ENCODE data around the gene WNT3. TPM values are rescaled to one million over a fixed set of nuclear protein-coding genes. Genes with fewer than 3 reads are reported as not detected.

Gene WNT3
- total RNA-seq, 1 experiment from 2014 or later, result 5.5 TPM

DNA sequence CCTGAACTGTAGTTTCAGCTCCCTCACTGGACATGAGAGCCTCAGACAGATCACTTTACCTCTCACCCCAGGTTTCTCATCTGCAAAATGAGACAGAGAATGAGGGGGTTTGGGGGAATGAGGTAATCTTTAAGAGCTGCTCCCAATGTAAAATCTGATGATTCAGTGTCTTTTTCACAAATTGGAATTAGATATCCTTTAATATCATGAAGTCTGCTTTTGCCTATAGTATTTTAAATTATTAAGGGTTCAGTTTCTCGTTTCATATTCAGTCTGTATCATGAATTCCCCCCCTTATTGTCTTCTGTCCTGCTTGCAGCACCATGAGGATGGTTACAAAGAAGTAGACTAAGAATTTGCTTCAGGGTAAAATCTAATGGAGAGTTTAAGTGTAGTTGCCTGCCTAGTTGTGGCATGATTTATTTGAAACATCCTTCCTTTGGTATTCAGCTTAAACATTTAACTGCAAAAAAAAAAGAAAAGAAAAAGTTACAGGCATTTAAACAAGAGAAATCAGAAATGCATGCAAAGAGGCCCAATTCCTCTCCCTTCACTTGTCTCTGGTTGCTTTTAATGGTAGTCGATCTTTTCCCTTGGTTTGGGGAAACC lies 77.3 kb downstream of the WNT3 start:
- no peaks in the 10 kb centered on the region for H3K27me3 ChIP-seq (ENCODE audit: insufficient read depth, low read length)
- TF ChIP-seq, protein P1, sequence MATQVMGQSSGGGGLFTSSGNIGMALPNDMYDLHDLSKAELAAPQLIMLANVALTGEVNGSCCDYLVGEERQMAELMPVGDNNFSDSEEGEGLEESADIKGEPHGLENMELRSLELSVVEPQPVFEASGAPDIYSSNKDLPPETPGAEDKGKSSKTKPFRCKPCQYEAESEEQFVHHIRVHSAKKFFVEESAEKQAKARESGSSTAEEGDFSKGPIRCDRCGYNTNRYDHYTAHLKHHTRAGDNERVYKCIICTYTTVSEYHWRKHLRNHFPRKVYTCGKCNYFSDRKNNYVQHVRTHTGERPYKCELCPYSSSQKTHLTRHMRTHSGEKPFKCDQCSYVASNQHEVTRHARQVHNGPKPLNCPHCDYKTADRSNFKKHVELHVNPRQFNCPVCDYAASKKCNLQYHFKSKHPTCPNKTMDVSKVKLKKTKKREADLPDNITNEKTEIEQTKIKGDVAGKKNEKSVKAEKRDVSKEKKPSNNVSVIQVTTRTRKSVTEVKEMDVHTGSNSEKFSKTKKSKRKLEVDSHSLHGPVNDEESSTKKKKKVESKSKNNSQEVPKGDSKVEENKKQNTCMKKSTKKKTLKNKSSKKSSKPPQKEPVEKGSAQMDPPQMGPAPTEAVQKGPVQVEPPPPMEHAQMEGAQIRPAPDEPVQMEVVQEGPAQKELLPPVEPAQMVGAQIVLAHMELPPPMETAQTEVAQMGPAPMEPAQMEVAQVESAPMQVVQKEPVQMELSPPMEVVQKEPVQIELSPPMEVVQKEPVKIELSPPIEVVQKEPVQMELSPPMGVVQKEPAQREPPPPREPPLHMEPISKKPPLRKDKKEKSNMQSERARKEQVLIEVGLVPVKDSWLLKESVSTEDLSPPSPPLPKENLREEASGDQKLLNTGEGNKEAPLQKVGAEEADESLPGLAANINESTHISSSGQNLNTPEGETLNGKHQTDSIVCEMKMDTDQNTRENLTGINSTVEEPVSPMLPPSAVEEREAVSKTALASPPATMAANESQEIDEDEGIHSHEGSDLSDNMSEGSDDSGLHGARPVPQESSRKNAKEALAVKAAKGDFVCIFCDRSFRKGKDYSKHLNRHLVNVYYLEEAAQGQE (IDR thresholded peaks at IDR 0.05; ENCODE audit: low read depth), result no peak
- TF ChIP-seq JUND (IDR thresholded peaks at IDR 0.05) (no peak), ELF1 (IDR thresholded peaks at IDR 0.05; ENCODE audit: borderline replicate concordance, low read depth) (no peak), EZH2 (IDR thresholded peaks at IDR 0.05) (no peak), POLR2AphosphoS5 (IDR thresholded peaks at IDR 0.05; ENCODE audit: low read depth, low read length) (no peak), ZFX (IDR thresholded peaks at IDR 0.05) (no peak), YY1 (IDR thresholded peaks at IDR 0.05; ENCODE audit: extremely low read depth, insufficient replicate concordance, low read depth, low read length) (no peak), SIN3A (IDR thresholded peaks at IDR 0.05; ENCODE audit: low read depth) (no peak), ATF3 (IDR thresholded peaks at IDR 0.05) (no peak), EGR1 (IDR thresholded peaks at IDR 0.05; ENCODE audit: low read depth) (no peak), ZBTB33 (IDR thresholded peaks at IDR 0.05; ENCODE audit: extremely low read depth, insufficient replicate concordance, low read length) (no peak), CEBPB (IDR thresholded peaks at IDR 0.05; ENCODE audit: low read depth) (no peak), CTCF (IDR thresholded peaks at IDR 0.05 in 2 of 3, conservative IDR thresholded peaks at IDR 0.05 in 1 of 3; ENCODE audit: borderline replicate concordance in 1 of 3, insufficient read depth in 1 of 3, low read depth in 2 of 3, low read length in 2 of 3) (no peak), EZH2phosphoT487 (IDR thresholded peaks at IDR 0.05; ENCODE audit: borderline replicate concordance) (no peak), CBX3 (IDR thresholded peaks at IDR 0.05; ENCODE audit: low read depth) (no peak), SP1 (IDR thresholded peaks at IDR 0.05; ENCODE audit: low read depth) (no peak), SRF (IDR thresholded peaks at IDR 0.05; ENCODE audit: low read depth) (no peak), RAD21 (IDR thresholded peaks at IDR 0.05; ENCODE audit: low read depth) (no peak), FOSL1 (IDR thresholded peaks at IDR 0.05; ENCODE audit: low read depth) (no peak)
- TF ChIP-seq, protein P2, sequence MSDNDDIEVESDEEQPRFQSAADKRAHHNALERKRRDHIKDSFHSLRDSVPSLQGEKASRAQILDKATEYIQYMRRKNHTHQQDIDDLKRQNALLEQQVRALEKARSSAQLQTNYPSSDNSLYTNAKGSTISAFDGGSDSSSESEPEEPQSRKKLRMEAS (IDR thresholded peaks at IDR 0.05), result no peak
- no peak overlapping the region for H3K27ac ChIP-seq (ENCODE audit: low read depth, low read length)
- H3K4me2 ChIP-seq (ENCODE audit: low read length), result no peak overlapping the region
- H3K4me1 ChIP-seq (ENCODE audit: control insufficient read depth in 1 of 2, insufficient read depth in 2 of 2, low read length in 2 of 2), result peaks cover 11 to 17% of the 10 kb centered on the region in 2 experiments
- no peaks in the 10 kb centered on the region for H4K20me1 ChIP-seq (ENCODE audit: insufficient read depth)
- H3K9me2 ChIP-seq (ENCODE audit: insufficient read depth), result no peaks in the 10 kb centered on the region
- no peak for ATAC-seq
- no peaks in the 10 kb centered on the region for H3K9me3 ChIP-seq (ENCODE audit: control insufficient read depth in 1 of 2, insufficient read depth in 1 of 2, low read depth in 1 of 2, low read length in 2 of 2)
- CTCF ChIA-PET, result interaction anchor here (1.0 kb wide), 1 partner anchor 10 kb away, joined by 3 read pairs; no protein-coding TSS in a partner anchor
- H2AFZ ChIP-seq (ENCODE audit: low read depth, low read length, poor library complexity, severe bottlenecking), result no peak overlapping the region
- no TSS peak for BruUV-seq (replicated peaks)
- H3K4me3 ChIP-seq (replicated peaks in 1 of 2; ENCODE audit: low read depth in 1 of 2, low read length in 2 of 2), result no peak overlapping the region
- no peak overlapping the region for H3K9ac ChIP-seq (ENCODE audit: low read length)
- H3K79me2 ChIP-seq (ENCODE audit: insufficient read depth, low read length), result no peaks in the 10 kb centered on the region
- intact Hi-C loops (cut with micrococcal nuclease), result no loop called here
- H3K36me3 ChIP-seq (ENCODE audit: control insufficient read depth in 1 of 2, insufficient read depth in 2 of 2, low read length in 2 of 2), result no peaks in the 10 kb centered on the region
- DNase-seq (ENCODE audit: low read depth, low spot score), result no peak
- POLR2A ChIA-PET, result no interaction called here
- RAD21 ChIA-PET (ENCODE audit: low non-redundant PET in 1 of 2, low total read pairs in 2 of 2, uncharacterized antibody in 2 of 2, unreplicated experiment in 2 of 2), result no interaction called here

Data from HCT116 (cell line).